H9 (cell line): ENCODE data around the gene NFKB2. TPM values are rescaled to one million over a fixed set of nuclear protein-coding genes. Genes with fewer than 3 reads are reported as not detected.

Experiments used
- DNase-seq: peaks from one replicate; pipeline ENCODE4 v3.0.0-alpha.2; 2017
- H2AFZ ChIP-seq: one replicate; pipeline ENCODE4 v1.6.1; 2013; ENCODE audit warnings: mild to moderate bottlenecking, low read length, control low read depth, moderate library complexity
- H2AK5ac ChIP-seq: 2 replicates; pipeline ENCODE4 v1.6.1; 2013; ENCODE audit warnings: low read length, control low read depth, mixed read lengths; ENCODE audit not compliant: insufficient read length
- H2BK120ac ChIP-seq: one replicate; pipeline ENCODE4 v1.6.1; 2013; ENCODE audit warnings: low read depth, mild to moderate bottlenecking, low read length, control low read depth, inconsistent platforms; ENCODE audit not compliant: poor library complexity, severe bottlenecking
- H2BK12ac ChIP-seq: 2 replicates; pipeline ENCODE4 v1.6.1; 2013; ENCODE audit warnings: low read length, control low read depth, mixed read lengths, low read depth; ENCODE audit not compliant: insufficient read length
- H2BK15ac ChIP-seq: 2 replicates; pipeline ENCODE4 v1.6.1; 2013; ENCODE audit warnings: low read depth, low read length, control low read depth
- H2BK20ac ChIP-seq: one replicate; pipeline ENCODE4 v1.6.1; 2013; ENCODE audit warnings: low read depth, mild to moderate bottlenecking, low read length, control low read depth, inconsistent platforms; ENCODE audit not compliant: poor library complexity, severe bottlenecking
- H2BK5ac ChIP-seq: 2 replicates; pipeline ENCODE4 v1.6.1; 2013; ENCODE audit warnings: low read length, control low read depth, mixed read lengths; ENCODE audit not compliant: insufficient read length
- H3K14ac ChIP-seq: 2 replicates; pipeline ENCODE4 v1.6.1; 2013; ENCODE audit warnings: low read length, control low read depth; ENCODE audit not compliant: insufficient read depth
- H3K18ac ChIP-seq: 2 replicates; pipeline ENCODE4 v1.6.1; 2013; ENCODE audit warnings: low read depth, mild to moderate bottlenecking, mixed read lengths, low read length, control low read depth; ENCODE audit not compliant: insufficient read length
- H3K23ac ChIP-seq: 2 replicates; pipeline ENCODE4 v1.6.1; 2013; ENCODE audit warnings: low read length, control low read depth, mixed read lengths, low read depth; ENCODE audit not compliant: insufficient read length
- H3K23me2 ChIP-seq: 2 replicates; pipeline ENCODE4 v1.6.1; 2013; ENCODE audit warnings: low read depth, mild to moderate bottlenecking, mixed read lengths, low read length, control low read depth; ENCODE audit not compliant: insufficient read length, poor library complexity, severe bottlenecking
- H3K27ac ChIP-seq: 2 replicates; pipeline ENCODE4 v1.5.1; 2013; ENCODE audit warnings: low read length, control low read depth, mixed read lengths, low read depth; ENCODE audit not compliant: insufficient read length
- H3K27me3 ChIP-seq: 2 replicates; pipeline ENCODE4 v1.6.1; 2013; ENCODE audit warnings: low read length, control low read depth, inconsistent platforms; ENCODE audit not compliant: insufficient read depth
- H3K4ac ChIP-seq: 2 replicates; pipeline ENCODE4 v1.6.1; 2013; ENCODE audit warnings: low read depth, mild to moderate bottlenecking, control low read depth, inconsistent platforms, low read length, moderate library complexity
- H3K4me1 ChIP-seq: 2 replicates; pipeline ENCODE4 v1.6.1; 2013; ENCODE audit warnings: low read length, control low read depth, inconsistent platforms; ENCODE audit not compliant: insufficient read depth
- H3K4me2 ChIP-seq: 2 replicates; pipeline ENCODE4 v1.6.1; 2013; ENCODE audit warnings: low read length, control low read depth, mixed read lengths; ENCODE audit not compliant: insufficient read length, insufficient read depth
- H3K56ac ChIP-seq: 2 replicates; pipeline ENCODE4 v1.6.1; 2013; ENCODE audit warnings: low read depth, mild to moderate bottlenecking, mixed read lengths, low read length, control low read depth; ENCODE audit not compliant: insufficient read length
- H3K79me1 ChIP-seq: 2 replicates; pipeline ENCODE4 v1.6.1; 2013; ENCODE audit warnings: low read depth, mild to moderate bottlenecking, moderate library complexity, low read length, control low read depth, inconsistent platforms; ENCODE audit not compliant: insufficient read depth, poor library complexity, severe bottlenecking
- H3K79me2 ChIP-seq: 2 replicates; pipeline ENCODE4 v1.6.1; 2013; ENCODE audit warnings: low read length, control low read depth, inconsistent platforms; ENCODE audit not compliant: insufficient read depth
- H3K9ac ChIP-seq: 2 replicates; pipeline ENCODE4 v1.6.1; 2013; ENCODE audit warnings: low read length, control low read depth, mixed read lengths; ENCODE audit not compliant: insufficient read length; ENCODE audit errors: extremely low read depth
- H3K9me3 ChIP-seq: one replicate; pipeline ENCODE4 v1.6.1; 2013; ENCODE audit warnings: low read depth, low read length, inconsistent platforms; ENCODE audit not compliant: control insufficient read depth
- H3T11ph ChIP-seq: one replicate; pipeline ENCODE4 v1.6.1; 2013; ENCODE audit warnings: mild to moderate bottlenecking, low read length, control low read depth, inconsistent platforms
- H4K20me1 ChIP-seq: one replicate; pipeline ENCODE4 v1.6.1; 2013; ENCODE audit not compliant: control insufficient read depth, insufficient read length, insufficient read depth
- H4K5ac ChIP-seq: 2 replicates; pipeline ENCODE4 v1.6.1; 2013; ENCODE audit warnings: low read depth, mild to moderate bottlenecking, mixed read lengths, low read length, control low read depth; ENCODE audit not compliant: insufficient read length
- H4K8ac ChIP-seq: replicated peaks from 2 replicates; pipeline ENCODE4 v1.6.1; 2013; ENCODE audit warnings: low read length, control low read depth, mixed read lengths, low read depth; ENCODE audit not compliant: insufficient read length
- H4K91ac ChIP-seq: 2 replicates; pipeline ENCODE4 v1.6.1; 2013; ENCODE audit warnings: low read depth, mild to moderate bottlenecking, moderate library complexity, mixed read lengths, low read length, control low read depth; ENCODE audit not compliant: insufficient read length
- H3K27ac Mint-ChIP-seq, 3 experiments: 2 replicates in 2 of 3; 3 replicates in 1 of 3; pipeline ENCODE4 v1.8.0; 2020 to 2021; ENCODE audit warnings: mixed read lengths in 3 of 3, mild to moderate bottlenecking in 1 of 3, moderate library complexity in 1 of 3
- H3K27me3 Mint-ChIP-seq: 2 replicates; pipeline ENCODE4 v1.8.0; 2021; ENCODE audit warnings: low read depth, mild to moderate bottlenecking, moderate library complexity, mixed read lengths
- H3K36me3 Mint-ChIP-seq, 3 experiments: 2 replicates in 2 of 3; 3 replicates in 1 of 3; pipeline ENCODE4 v1.8.0; 2020 to 2021; ENCODE audit warnings: low read depth in 3 of 3, mixed read lengths in 3 of 3; ENCODE audit not compliant: insufficient read depth in 1 of 3
- H3K4me1 Mint-ChIP-seq, 2 experiments: 2 replicates each; pipeline ENCODE4 v1.8.0; 2020; ENCODE audit warnings: mixed read lengths in 2 of 2
- H3K4me3 Mint-ChIP-seq, 2 experiments: 2 replicates in 1 of 2; 3 replicates in 1 of 2; pipeline ENCODE4 v1.8.0; 2020 to 2021; ENCODE audit warnings: mild to moderate bottlenecking in 2 of 2, mixed read lengths in 2 of 2, moderate library complexity in 1 of 2
- H3K9me3 Mint-ChIP-seq, 2 experiments: 2 replicates in 1 of 2; 3 replicates in 1 of 2; pipeline ENCODE4 v1.8.0; 2020; ENCODE audit warnings: mild to moderate bottlenecking in 2 of 2, mixed read lengths in 2 of 2, moderate library complexity in 1 of 2
- WGBS: extraction: QIAGEN DNeasy Blood & Tissue Kit; methylation state at CpG from one replicate; pipeline ENCODE4 v1.1.7; 2013; ENCODE audit warnings: missing lambda C conversion rate, low lambda C conversion rate, mixed read lengths; ENCODE audit not compliant: insufficient read length; ENCODE audit errors: extremely low coverage; 5-methylcytosine and 5-hydroxymethylcytosine counted together
- total RNA-seq: library from RNA; stranded (reverse); gene quantifications from 2 replicates; pipeline ENCODE4 v1.2.1, GENCODE V29; 2021
- TF ChIP-seq, protein P1 (sequence below): fragments of 200-600 bp; sonication (generic); conservative IDR thresholded peaks from 3 replicates; pipeline ENCODE4 v1.8.0; 2021; ENCODE audit warnings: antibody characterized with exemption, mild to moderate bottlenecking

The NFKB2 gene
- total RNA-seq, 1 experiment from 2014 or later, result 23.7 TPM

DNA sequence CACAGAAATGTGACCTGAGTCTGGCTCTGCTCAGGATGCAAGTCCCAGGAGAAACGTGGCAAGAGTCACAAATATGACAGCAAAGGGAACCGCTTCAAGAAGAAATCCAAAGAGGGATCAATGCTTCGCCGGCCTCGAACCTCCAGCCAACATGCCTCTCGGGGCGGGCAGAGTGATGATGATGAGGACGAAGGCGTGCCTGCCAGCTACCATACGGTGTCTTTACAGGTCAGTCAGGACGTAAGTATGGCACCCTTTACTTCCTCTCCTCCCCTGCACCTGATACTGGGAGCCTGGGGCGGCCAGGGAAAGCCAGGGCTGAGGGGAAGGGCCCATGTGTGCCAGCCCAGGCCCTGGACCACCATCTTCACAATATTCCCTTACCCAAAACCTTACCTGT lies 18.6 kb upstream of the NFKB2 start:
- Histone ChIP-seq H4K5ac (no peak overlapping the region), H3K4ac (no peak overlapping the region), H3K9ac (no peak overlapping the region), H2BK5ac (no peak overlapping the region), H2BK12ac (no peak overlapping the region), H3K23me2 (no peaks in the 10 kb centered on the region), H3K79me1 (no peaks in the 10 kb centered on the region), H3K4me2 (no peak overlapping the region), H2BK20ac (no peak overlapping the region), H3K27me3 (no peaks in the 10 kb centered on the region), H3K9me3 (no peaks in the 10 kb centered on the region), H3K27ac (no peak overlapping the region), H3K18ac (no peak overlapping the region), H2AFZ (no peak overlapping the region), H4K20me1 (no peaks in the 10 kb centered on the region), H2BK120ac (no peak overlapping the region), H3T11ph (no peak overlapping the region), H3K79me2 (no peaks in the 10 kb centered on the region), H3K23ac (no peak overlapping the region), H2BK15ac (no peak overlapping the region), H4K8ac (no peak overlapping the region), H2AK5ac (no peak overlapping the region), H3K56ac (no peak overlapping the region), H3K14ac (no peak overlapping the region), H3K4me1 (no peaks in the 10 kb centered on the region), H4K91ac (no peak overlapping the region)
- H3K4me3 Mint-ChIP-seq, result no peak overlapping the region
- TF ChIP-seq, protein P1, sequence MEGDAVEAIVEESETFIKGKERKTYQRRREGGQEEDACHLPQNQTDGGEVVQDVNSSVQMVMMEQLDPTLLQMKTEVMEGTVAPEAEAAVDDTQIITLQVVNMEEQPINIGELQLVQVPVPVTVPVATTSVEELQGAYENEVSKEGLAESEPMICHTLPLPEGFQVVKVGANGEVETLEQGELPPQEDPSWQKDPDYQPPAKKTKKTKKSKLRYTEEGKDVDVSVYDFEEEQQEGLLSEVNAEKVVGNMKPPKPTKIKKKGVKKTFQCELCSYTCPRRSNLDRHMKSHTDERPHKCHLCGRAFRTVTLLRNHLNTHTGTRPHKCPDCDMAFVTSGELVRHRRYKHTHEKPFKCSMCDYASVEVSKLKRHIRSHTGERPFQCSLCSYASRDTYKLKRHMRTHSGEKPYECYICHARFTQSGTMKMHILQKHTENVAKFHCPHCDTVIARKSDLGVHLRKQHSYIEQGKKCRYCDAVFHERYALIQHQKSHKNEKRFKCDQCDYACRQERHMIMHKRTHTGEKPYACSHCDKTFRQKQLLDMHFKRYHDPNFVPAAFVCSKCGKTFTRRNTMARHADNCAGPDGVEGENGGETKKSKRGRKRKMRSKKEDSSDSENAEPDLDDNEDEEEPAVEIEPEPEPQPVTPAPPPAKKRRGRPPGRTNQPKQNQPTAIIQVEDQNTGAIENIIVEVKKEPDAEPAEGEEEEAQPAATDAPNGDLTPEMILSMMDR, result no peak
- no peak overlapping the region for H3K27ac Mint-ChIP-seq
- no peak for DNase-seq
- H3K4me1 Mint-ChIP-seq, result no peaks in the 10 kb centered on the region
- no CpG with 5 or more reads among the region's 12 CpGs for WGBS
- peaks cover 8 to 51% (median 21%) of the 10 kb centered on the region in 3 experiments for H3K36me3 Mint-ChIP-seq
- no peaks in the 10 kb centered on the region for H3K27me3 Mint-ChIP-seq
- H3K9me3 Mint-ChIP-seq, result no peaks in the 10 kb centered on the region
